H1 (cell line): Measurements from ENCODE around the gene DIAPH2. TPM values are rescaled to one million over a fixed set of nuclear protein-coding genes. Genes with fewer than 3 reads are reported as not detected.

Source experiments
- CTCF ChIA-PET: fragments of 300-600 bp; sonication (Branson Sonifier 250); formaldehyde crosslinking; loops from one replicate; lab custom pipeline; 2021; ENCODE audit not compliant: partially characterized antibody; lab: Charles Lee
- POLR2A ChIA-PET: fragments of 300-600 bp; sonication (Branson Sonifier 250); formaldehyde crosslinking; loops from one replicate; lab custom pipeline; 2021; ENCODE audit warnings: inconsistent platforms; ENCODE audit not compliant: partially characterized antibody; lab: Charles Lee
- DNase-seq, 2 experiments: peaks; one replicate each; pipeline versions ENCODE4 v3.0.0 to v3.0.0-alpha.2; 2010 to 2022; ENCODE audit warnings: low spot score in 2 of 2, low read depth in 1 of 2, mixed read lengths in 1 of 2
- FAIRE-seq: peaks from 2 replicates; lab custom pipeline; 2011; peaks lifted over from hg19 to GRCh38; lab: Jason Lieb, UNC
- H2AFZ ChIP-seq: 2 replicates; pipeline ENCODE4 v1.8.1; 2012; ENCODE audit warnings: low read length, inconsistent platforms
- H2AK5ac ChIP-seq: 2 replicates; pipeline ENCODE4 v1.6.1; 2013; ENCODE audit warnings: low read depth, low read length
- H2BK120ac ChIP-seq: replicated peaks from 2 replicates; pipeline ENCODE3; 2013; ENCODE audit warnings: low read depth, low read length, inconsistent platforms
- H2BK12ac ChIP-seq: 2 replicates; pipeline ENCODE4 v1.6.1; 2013; ENCODE audit warnings: low read depth, low read length
- H2BK15ac ChIP-seq: 2 replicates; pipeline ENCODE4 v1.6.1; 2013; ENCODE audit warnings: low read length
- H2BK20ac ChIP-seq: 2 replicates; pipeline ENCODE4 v1.6.1; 2013; ENCODE audit warnings: low read length
- H2BK5ac ChIP-seq: 2 replicates; pipeline ENCODE4 v1.6.1; 2013; ENCODE audit warnings: low read depth, low read length
- H3K14ac ChIP-seq: 2 replicates; pipeline ENCODE4 v1.6.1; 2013; ENCODE audit warnings: inconsistent platforms; ENCODE audit not compliant: insufficient read length
- H3K18ac ChIP-seq: 2 replicates; pipeline ENCODE4 v1.6.1; 2013; ENCODE audit warnings: low read length; ENCODE audit errors: extremely low read depth
- H3K23ac ChIP-seq: 2 replicates; pipeline ENCODE4 v1.6.1; 2013; ENCODE audit warnings: inconsistent platforms; ENCODE audit not compliant: insufficient read length
- H3K23me2 ChIP-seq: 2 replicates; pipeline ENCODE4 v1.6.1; 2013; ENCODE audit warnings: low read depth, low read length
- H3K27ac ChIP-seq: 2 replicates; pipeline ENCODE4 v1.6.1; 2011; ENCODE audit warnings: low read depth, low read length, inconsistent platforms
- H3K27me3 ChIP-seq, 4 experiments: replicated peaks in 1 of 4; 1 replicate in 1 of 4; 2 replicates in 3 of 4; pipeline versions ENCODE4 v1.6.1 to v1.8.1; 2011 to 2013; ENCODE audit warnings: low read length in 3 of 4, mild to moderate bottlenecking in 3 of 4, inconsistent platforms in 2 of 4, mixed read lengths in 2 of 4, moderate library complexity in 1 of 4; ENCODE audit not compliant: control insufficient read depth in 3 of 4, insufficient read depth in 3 of 4; ENCODE audit errors: extremely low read depth in 1 of 4
- H3K36me3 ChIP-seq, 4 experiments: 2 replicates each; pipeline versions ENCODE4 v1.6.1 to v1.8.1; 2011 to 2013; ENCODE audit warnings: mild to moderate bottlenecking in 4 of 4, low read length in 3 of 4, moderate library complexity in 2 of 4, control low read depth in 1 of 4, inconsistent platforms in 1 of 4; ENCODE audit not compliant: insufficient read depth in 4 of 4, control insufficient read depth in 2 of 4
- H3K4ac ChIP-seq: replicated peaks from 2 replicates; pipeline ENCODE3; 2013; ENCODE audit warnings: low read length, low read depth, mixed read lengths, inconsistent platforms; ENCODE audit not compliant: insufficient read length
- H3K4me1 ChIP-seq, 4 experiments: replicated peaks in 1 of 4; 1 replicate in 1 of 4; 2 replicates in 3 of 4; pipeline versions ENCODE4 v1.6.1 to v1.8.1; 2011 to 2013; ENCODE audit warnings: low read length in 3 of 4, inconsistent platforms in 2 of 4, mixed read lengths in 1 of 4; ENCODE audit not compliant: insufficient read depth in 4 of 4, control insufficient read depth in 3 of 4
- H3K4me2 ChIP-seq, 2 experiments: 2 replicates each; pipeline versions ENCODE4 v1.6.1 to v1.8.1; 2011 to 2013; ENCODE audit warnings: low read depth in 2 of 2, low read length in 2 of 2, control low read depth in 1 of 2, inconsistent platforms in 1 of 2, mild to moderate bottlenecking in 1 of 2; ENCODE audit not compliant: insufficient read depth in 1 of 2
- H3K4me3 ChIP-seq, 4 experiments: fragments of 200-600, 300-600 bp in 1 of 4; sonication (generic), shearing (Covaris generic), sonication (Bioruptor Twin) in 1 of 4; 2 replicates each; pipeline versions ENCODE4 v1.5.1 to v1.8.1; 2011 to 2016; ENCODE audit warnings: low read length in 4 of 4, low read depth in 3 of 4, control low read depth in 2 of 4, inconsistent platforms in 2 of 4, mild to moderate bottlenecking in 2 of 4, mixed read lengths in 1 of 4, moderate library complexity in 1 of 4; ENCODE audit not compliant: insufficient read depth in 2 of 4; ENCODE audit errors: extremely low read depth in 1 of 4
- H3K56ac ChIP-seq: replicated peaks from 2 replicates; pipeline ENCODE3; 2013; ENCODE audit warnings: low read depth, mild to moderate bottlenecking, mixed read lengths, low read length, inconsistent platforms; ENCODE audit not compliant: insufficient read length
- H3K79me1 ChIP-seq: 2 replicates; pipeline ENCODE4 v1.6.1; 2013; ENCODE audit warnings: low read depth, low read length, control low read depth
- H3K79me2 ChIP-seq, 2 experiments: 2 replicates each; pipeline versions ENCODE4 v1.6.1 to v1.8.1; 2012 to 2013; ENCODE audit warnings: low read length in 2 of 2, mild to moderate bottlenecking in 2 of 2, inconsistent platforms in 1 of 2; ENCODE audit not compliant: insufficient read depth in 2 of 2, control insufficient read depth in 1 of 2
- H3K9ac ChIP-seq, 4 experiments: replicated peaks in 1 of 4; 1 replicate in 1 of 4; 2 replicates in 3 of 4; pipeline versions ENCODE4 v1.6.1 to v1.8.1; 2011 to 2013; ENCODE audit warnings: low read depth in 3 of 4, low read length in 3 of 4, control low read depth in 2 of 4, mild to moderate bottlenecking in 2 of 4, moderate library complexity in 2 of 4, inconsistent platforms in 1 of 4; ENCODE audit errors: extremely low read depth in 1 of 4
- H3K9me3 ChIP-seq, 2 experiments: 2 replicates each; pipeline versions ENCODE4 v1.6.1 to v1.8.1; 2012 to 2013; ENCODE audit warnings: mild to moderate bottlenecking in 2 of 2, moderate library complexity in 2 of 2, control low read depth in 1 of 2, inconsistent platforms in 1 of 2, low read depth in 1 of 2, low read length in 1 of 2, mixed read lengths in 1 of 2; ENCODE audit not compliant: insufficient read depth in 2 of 2
- H4K20me1 ChIP-seq, 2 experiments: replicated peaks in 1 of 2; 2 replicates each; pipeline versions ENCODE3 to v1.8.1; 2011 to 2013; ENCODE audit warnings: inconsistent platforms in 2 of 2, low read length in 2 of 2, mild to moderate bottlenecking in 1 of 2; ENCODE audit not compliant: insufficient read depth in 2 of 2, control insufficient read depth in 1 of 2
- H4K5ac ChIP-seq: 2 replicates; pipeline ENCODE4 v1.6.1; 2013; ENCODE audit warnings: low read length, low read depth, mixed read lengths, inconsistent platforms; ENCODE audit not compliant: insufficient read length
- H4K8ac ChIP-seq: 2 replicates; pipeline ENCODE4 v1.8.0; 2013; ENCODE audit warnings: mild to moderate bottlenecking, moderate library complexity, low read length, inconsistent platforms; ENCODE audit not compliant: insufficient read depth; ENCODE audit errors: extremely low read depth
- H4K91ac ChIP-seq: replicated peaks from 2 replicates; pipeline ENCODE3; 2013; ENCODE audit warnings: low read length, mixed read lengths, inconsistent platforms; ENCODE audit not compliant: insufficient read length
- CEBPB ChIP-seq: IDR thresholded peaks from 2 replicates; pipeline ENCODE4 v1.6.1; 2012; ENCODE audit warnings: low read depth, low read length
- CREB1 ChIP-seq: IDR thresholded peaks from 2 replicates; pipeline ENCODE4 v1.6.1; 2012; ENCODE audit warnings: inconsistent platforms
- CTBP2 ChIP-seq: IDR thresholded peaks from 2 replicates; pipeline ENCODE4 v1.7.0; 2011; ENCODE audit warnings: borderline replicate concordance, mild to moderate bottlenecking, moderate library complexity, mixed read lengths, low read length; ENCODE audit not compliant: insufficient read depth, insufficient read length
- FOSL1 ChIP-seq: IDR thresholded peaks from 2 replicates; pipeline ENCODE4 v1.6.1; 2011; ENCODE audit warnings: mild to moderate bottlenecking, low read depth, low read length, moderate library complexity; ENCODE audit not compliant: insufficient read depth
- GABPA ChIP-seq: IDR thresholded peaks from 2 replicates; pipeline ENCODE4 v1.6.1; 2011; ENCODE audit warnings: mild to moderate bottlenecking, low read length, moderate library complexity, borderline replicate concordance; ENCODE audit not compliant: insufficient read depth
- KDM1A ChIP-seq: fragments of 200-600, 300-600 bp; sonication (generic); IDR thresholded peaks from 2 replicates; pipeline ENCODE4 v1.7.1; 2016; ENCODE audit warnings: mild to moderate bottlenecking, low read length, borderline replicate concordance
- KDM4A ChIP-seq: IDR thresholded peaks from one replicate; pipeline ENCODE4 v1.7.1; 2012; ENCODE audit warnings: low read depth, mild to moderate bottlenecking, moderate library complexity, low read length, inconsistent platforms; ENCODE audit not compliant: severe bottlenecking
- NANOG ChIP-seq: IDR thresholded peaks from 2 replicates; pipeline ENCODE4 v1.6.1; 2011; ENCODE audit warnings: low read length, low read depth, mild to moderate bottlenecking, inconsistent platforms; ENCODE audit not compliant: insufficient read depth, poor library complexity, severe bottlenecking
- RFX5 ChIP-seq: IDR thresholded peaks from 2 replicates; pipeline ENCODE4 v1.6.1; 2011; ENCODE audit warnings: low read depth, low read length, improper control_type of control experiment, borderline replicate concordance
- SIRT6 ChIP-seq: IDR thresholded peaks from one replicate; pipeline ENCODE4 v1.7.1; 2012; ENCODE audit warnings: low read length, inconsistent platforms
- SIX5 ChIP-seq: IDR thresholded peaks from 2 replicates; pipeline ENCODE4 v1.6.1; 2011; ENCODE audit warnings: mild to moderate bottlenecking, low read depth, low read length
- TCF12 ChIP-seq: IDR thresholded peaks from 2 replicates; pipeline ENCODE4 v1.6.1; 2011; ENCODE audit warnings: low read depth, mild to moderate bottlenecking, low read length
- WGBS, 2 experiments: shearing (Covaris generic) in 1 of 2; methylation state at CpG; one replicate each; pipeline versions ENCODE4 v1.1.6 to v1.1.7; 2013 to 2015; ENCODE audit warnings: low lambda C conversion rate in 2 of 2, mixed read lengths in 2 of 2, inconsistent platforms in 1 of 2, low coverage in 1 of 2, missing lambda C conversion rate in 1 of 2; ENCODE audit not compliant: insufficient replicate concordance in 2 of 2, insufficient coverage in 1 of 2, insufficient read length in 1 of 2; ENCODE audit errors: extremely low coverage in 1 of 2, missing lambda C conversion rate in 1 of 2; 5-methylcytosine and 5-hydroxymethylcytosine counted together
- polyA plus RNA-seq, 7 experiments: library from polyadenylated mRNA; depleted of rRNA in 3 of 7; stranded (reverse) in 5 of 7; unstranded in 2 of 7; fragments of >200 nt in 5 of 7; fragments of 200-250 nt in 2 of 7; gene quantifications; 1 replicate in 5 of 7; 2 replicates in 1 of 7; 4 replicates in 1 of 7; pipeline versions ENCODE4 v1.2.1 to v1.2.3, GENCODE V29; 2011 to 2013; ENCODE audit warnings: missing spikeins in 2 of 7, mixed read lengths in 2 of 7
- total RNA-seq: library from RNA; stranded (reverse); fragmentation: NEBNext Ultra II Directional; extraction: Animal tissue kit (Norgen Biotek cat#: 25700); gene quantifications from 2 replicates; pipeline ENCODE4 v1.2.1, GENCODE V29; 2021
- TF ChIP-seq, protein P1 (sequence below): IDR thresholded peaks from 2 replicates; pipeline ENCODE4 v1.6.1; 2012; ENCODE audit warnings: inconsistent platforms

The DIAPH2 gene
- total and polyA plus RNA-seq, 2 of the 8 experiments (the other 6 are each of a cell fraction or from before 2014, with no cell fraction given): 4.4 to 24.3 TPM

DNA sequence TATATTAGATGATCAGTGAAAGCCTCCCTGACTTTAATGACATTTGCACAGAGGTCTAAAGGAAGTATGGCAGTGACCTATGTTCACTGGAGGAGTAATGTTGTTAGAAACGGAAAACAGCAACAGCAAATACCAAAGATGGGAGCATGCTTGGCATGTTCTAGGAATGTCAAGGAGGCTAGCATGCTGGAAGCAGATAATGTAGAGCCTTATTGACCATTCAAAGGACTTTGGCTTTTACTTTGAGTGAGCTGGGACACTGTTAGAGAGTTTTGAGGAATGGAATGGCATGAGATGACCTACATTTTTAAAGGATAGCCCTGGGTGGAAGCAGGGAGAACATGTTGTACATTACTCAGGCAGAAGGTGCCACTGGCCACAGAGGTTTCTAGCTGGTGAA is 205.1 kb downstream of the DIAPH2 start:
- no peak overlapping the region for H3K9ac ChIP-seq
- no peak overlapping the region for H4K5ac ChIP-seq
- H2AFZ ChIP-seq: no peak overlapping the region
- no peak overlapping the region for H4K8ac ChIP-seq
- no peaks in the 10 kb centered on the region for H3K23me2 ChIP-seq
- H2BK12ac ChIP-seq: no peak overlapping the region
- H3K14ac ChIP-seq: no peak overlapping the region
- H3K4ac ChIP-seq: no peak overlapping the region
- no peak overlapping the region for H2BK120ac ChIP-seq
- no peak overlapping the region for H3K23ac ChIP-seq
- no peaks in the 10 kb centered on the region for H4K20me1 ChIP-seq
- H4K91ac ChIP-seq: no peak overlapping the region
- H2BK15ac ChIP-seq: no peak overlapping the region
- no peak overlapping the region for H2BK5ac ChIP-seq
- no peak for DNase-seq
- ChIA-PET CTCF (no interaction called here), POLR2A (no interaction called here)
- H3K56ac ChIP-seq: no peak overlapping the region
- 90% methylated on average over 1 of the region's 1 CpG; no CpG with 5 or more reads in 1 of the 2 experiments for WGBS, 2 experiments
- no peaks in the 10 kb centered on the region for H3K9me3 ChIP-seq
- H3K4me3 ChIP-seq: no peak overlapping the region
- H2AK5ac ChIP-seq: no peak overlapping the region
- no peak for FAIRE-seq
- H2BK20ac ChIP-seq: no peak overlapping the region
- no peaks in the 10 kb centered on the region for H3K79me1 ChIP-seq
- H3K4me1 ChIP-seq: no peaks in the 10 kb centered on the region
- H3K27ac ChIP-seq: no peak overlapping the region
- no peaks in the 10 kb centered on the region for H3K79me2 ChIP-seq
- no peaks in the 10 kb centered on the region for H3K36me3 ChIP-seq
- H3K4me2 ChIP-seq: no peak overlapping the region
- H3K18ac ChIP-seq: no peak overlapping the region
- H3K27me3 ChIP-seq: no peaks in the 10 kb centered on the region
- TF ChIP-seq SIRT6 (no peak), NANOG (no peak), KDM1A (no peak), CTBP2 (no peak), SIX5 (no peak), KDM4A (no peak), CREB1 (no peak), RFX5 (no peak), TCF12 (no peak), GABPA (no peak), CEBPB (no peak), FOSL1 (no peak)
- TF ChIP-seq, protein P1, sequence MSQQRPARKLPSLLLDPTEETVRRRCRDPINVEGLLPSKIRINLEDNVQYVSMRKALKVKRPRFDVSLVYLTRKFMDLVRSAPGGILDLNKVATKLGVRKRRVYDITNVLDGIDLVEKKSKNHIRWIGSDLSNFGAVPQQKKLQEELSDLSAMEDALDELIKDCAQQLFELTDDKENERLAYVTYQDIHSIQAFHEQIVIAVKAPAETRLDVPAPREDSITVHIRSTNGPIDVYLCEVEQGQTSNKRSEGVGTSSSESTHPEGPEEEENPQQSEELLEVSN: no peak
